GM18951 (cell line): ENCODE measurements around the gene TSPAN5.

Source experiments
- POLR2A ChIP-seq: IDR thresholded peaks from 4 replicates; pipeline ENCODE4 v1.6.1; 2011; ENCODE audit warnings: mild to moderate bottlenecking; ENCODE audit not compliant: insufficient read length, insufficient read depth; ENCODE audit errors: extremely low read depth
- in situ Hi-C: fragments of 300-500 bp; cut with MboI; formaldehyde crosslinking; loops from one replicate; pipeline ENCODE4 v1.12.0; 2022; ENCODE audit warnings: low sequenced_read_pairs, mixed read lengths, inconsistent platforms; ENCODE audit not compliant: unreplicated experiment

The TSPAN5 gene

DNA sequence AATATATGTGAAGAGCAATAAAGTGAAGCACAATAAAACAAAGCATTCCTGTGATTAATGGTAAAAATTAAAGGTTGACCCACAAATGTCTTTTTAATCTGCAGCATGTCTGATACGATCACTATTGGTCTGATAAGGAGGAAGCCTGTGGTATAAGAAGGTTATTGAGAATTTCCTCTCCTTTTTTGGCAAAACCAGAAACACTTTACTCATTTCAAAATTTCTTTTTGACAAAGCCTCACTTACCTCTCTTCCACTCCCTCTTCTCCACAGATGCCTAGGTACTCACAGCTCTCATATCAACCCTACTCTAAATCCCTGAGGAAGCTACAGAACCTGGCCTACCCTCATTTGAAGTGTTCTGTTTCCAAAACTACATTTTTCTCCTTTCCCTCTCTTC, 56.1 kb downstream of the TSPAN5 start:
- no peak for TF ChIP-seq POLR2A

DNA sequence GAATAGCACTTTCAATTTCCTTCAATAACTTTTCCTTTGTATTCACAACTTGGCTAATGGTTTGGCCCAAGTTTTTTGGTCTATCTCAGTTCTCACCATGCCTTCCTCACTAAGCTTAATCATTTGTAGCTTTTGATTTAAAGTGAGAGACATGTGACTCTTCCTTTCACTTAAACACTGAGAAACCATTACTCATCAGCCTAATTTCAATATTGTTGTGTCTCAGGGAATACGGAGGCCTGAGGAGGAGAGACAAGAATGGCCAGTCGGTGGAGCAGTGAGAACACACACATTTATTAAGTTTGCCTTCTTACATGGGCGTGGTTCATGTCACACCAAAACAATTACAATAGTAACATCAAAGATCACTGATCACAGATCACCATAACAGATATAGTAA, 56.7 kb downstream of the TSPAN5 start:
- no peak for TF ChIP-seq POLR2A
- in situ Hi-C loops = no loop called here

More for the DNA sequence above, 56.1 kb downstream of the TSPAN5 start:
- in situ Hi-C loops = no loop called here

DNA sequence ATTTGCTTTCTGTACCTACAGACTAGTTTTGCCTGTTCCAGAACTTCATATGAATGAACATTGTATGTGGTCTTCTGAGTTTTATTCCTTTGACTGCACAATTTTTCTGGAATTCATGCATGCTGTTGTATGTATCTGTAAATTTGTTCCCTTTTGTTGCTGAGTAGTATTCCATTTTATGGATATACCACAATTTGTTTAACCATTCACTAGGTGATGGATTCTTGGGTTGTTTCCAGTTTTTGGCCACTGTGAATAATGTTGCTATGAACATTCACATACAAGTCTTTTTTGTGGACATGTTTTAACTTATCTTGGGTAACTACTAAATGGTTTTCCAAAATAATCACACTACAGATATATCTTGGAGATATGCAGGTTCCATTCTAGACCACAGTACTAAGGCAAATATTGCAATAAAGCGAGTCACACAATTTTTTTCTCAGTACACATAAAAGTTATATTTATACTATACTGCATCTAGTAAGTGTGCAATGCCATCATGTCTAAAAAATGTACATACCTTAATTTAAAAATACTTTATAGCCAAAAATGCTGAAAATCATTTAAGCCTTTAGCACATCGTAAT, 58.7 kb downstream of the TSPAN5 start:
- in situ Hi-C loops = no loop called here
- no peak for TF ChIP-seq POLR2A

DNA sequence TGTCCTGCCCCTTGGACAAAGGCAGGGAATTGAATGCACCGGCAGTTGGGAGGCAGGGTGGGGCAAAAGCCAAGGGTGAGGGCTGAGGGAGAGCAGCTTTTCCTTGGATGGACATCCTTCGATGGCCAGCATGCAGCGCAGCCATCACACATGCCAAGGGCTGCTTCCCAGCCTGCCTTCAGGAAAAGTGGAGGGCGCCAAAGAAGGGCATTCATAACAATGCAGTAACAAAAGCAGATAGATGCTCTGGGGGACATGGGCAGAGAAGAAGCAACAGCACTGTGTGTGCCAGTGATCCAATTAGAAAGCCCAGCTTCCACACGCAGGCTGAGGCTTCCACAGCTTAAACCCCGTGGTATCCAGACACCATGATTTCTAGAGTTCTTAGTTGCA, 71.5 kb downstream of the TSPAN5 start:
- no peak for TF ChIP-seq POLR2A
- in situ Hi-C loops = no loop called here

DNA sequence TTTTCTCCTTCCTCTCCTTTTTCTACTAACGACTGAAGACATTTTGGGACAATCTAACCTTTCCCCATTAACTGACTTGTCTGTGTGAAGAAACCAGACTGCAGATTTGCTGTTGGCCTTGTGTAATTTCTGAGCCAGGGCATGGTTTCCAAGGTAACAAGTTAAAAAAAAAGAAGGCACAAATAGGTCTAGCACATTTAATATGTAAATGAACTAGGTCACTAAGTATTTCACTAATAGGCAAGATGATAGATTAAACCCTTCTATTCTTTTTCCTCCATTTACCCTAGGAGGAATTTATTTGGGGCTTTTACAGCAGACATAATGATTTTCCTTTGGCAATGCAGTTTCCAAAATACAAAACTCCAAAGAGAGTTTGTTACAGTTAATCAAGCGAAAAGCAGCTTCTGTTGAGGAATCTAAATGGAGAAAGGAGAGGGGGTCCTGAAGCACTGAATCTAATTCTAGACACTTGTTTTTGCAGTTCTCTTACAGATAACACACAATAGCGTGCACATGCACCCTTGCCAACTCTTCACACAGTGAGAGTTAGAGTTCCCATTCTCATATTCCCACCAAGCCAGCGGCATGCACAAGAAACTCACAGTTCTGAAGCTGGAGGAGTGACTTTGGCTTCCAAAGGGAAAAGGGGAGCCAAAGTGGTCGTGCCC, 72.0 kb downstream of the TSPAN5 start:
- in situ Hi-C loops = no loop called here
- no peak for TF ChIP-seq POLR2A

DNA sequence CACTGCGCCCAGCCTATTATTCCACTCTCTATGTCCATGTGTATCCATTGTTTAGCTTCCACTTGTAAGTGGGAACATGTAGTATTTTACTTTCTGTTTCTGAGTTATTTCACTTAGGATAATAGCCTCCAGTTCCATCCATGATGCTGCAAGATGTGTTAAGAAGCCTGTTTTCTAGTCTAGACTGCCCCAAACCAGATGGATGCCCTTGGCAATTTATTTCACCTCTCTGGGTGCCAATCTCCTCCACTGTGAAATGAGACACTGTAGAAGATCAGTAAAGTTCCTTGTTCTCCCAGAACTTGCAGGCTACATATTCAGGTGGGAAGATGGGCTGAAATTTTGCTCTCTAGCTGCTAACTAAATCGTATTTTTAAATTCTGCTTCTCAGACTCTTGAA, 72.8 kb downstream of the TSPAN5 start:
- in situ Hi-C loops = no loop called here
- TF ChIP-seq POLR2A = no peak

DNA sequence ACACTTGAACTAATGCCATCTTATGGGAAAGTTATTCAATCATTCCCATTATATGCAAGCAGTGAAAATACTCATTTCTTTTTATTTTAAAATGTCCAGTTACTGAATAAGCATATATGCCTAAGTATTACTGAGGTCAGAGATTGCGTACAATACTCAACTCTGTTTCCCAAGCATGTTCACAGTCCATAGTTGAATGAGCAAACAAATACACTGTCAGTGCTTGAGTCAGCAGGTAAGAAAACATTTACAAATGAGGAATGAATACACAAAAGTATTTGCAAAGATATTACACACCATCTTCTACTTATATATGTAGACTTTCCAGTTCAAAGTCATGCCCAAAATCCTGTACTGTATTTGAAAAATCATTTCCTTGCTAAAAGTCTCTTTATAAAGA, 74.1 kb downstream of the TSPAN5 start:
- TF ChIP-seq POLR2A = no peak

DNA sequence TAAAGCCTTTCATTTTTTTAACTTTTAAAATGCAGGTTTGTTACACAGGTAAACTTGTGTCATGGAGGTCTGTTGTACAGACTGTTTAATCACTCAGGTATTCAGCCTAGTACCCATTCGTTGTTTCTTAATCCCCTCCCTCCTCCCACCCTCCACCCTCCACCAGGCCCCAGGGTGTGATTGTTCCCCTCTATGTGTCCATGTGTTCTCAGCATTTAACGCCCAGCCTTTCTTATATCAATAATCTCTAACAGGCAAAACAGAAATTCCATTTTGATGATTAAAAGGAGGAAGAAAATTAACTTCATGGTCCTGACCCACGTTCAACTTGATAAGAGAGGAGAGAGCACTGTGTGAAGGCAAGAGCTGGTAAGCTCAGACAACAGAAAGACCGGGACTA, 75.1 kb downstream of the TSPAN5 start:
- TF ChIP-seq POLR2A = no peak
- in situ Hi-C loops = no loop called here

More for the DNA sequence above, 74.1 kb downstream of the TSPAN5 start:
- in situ Hi-C loops = no loop called here

DNA sequence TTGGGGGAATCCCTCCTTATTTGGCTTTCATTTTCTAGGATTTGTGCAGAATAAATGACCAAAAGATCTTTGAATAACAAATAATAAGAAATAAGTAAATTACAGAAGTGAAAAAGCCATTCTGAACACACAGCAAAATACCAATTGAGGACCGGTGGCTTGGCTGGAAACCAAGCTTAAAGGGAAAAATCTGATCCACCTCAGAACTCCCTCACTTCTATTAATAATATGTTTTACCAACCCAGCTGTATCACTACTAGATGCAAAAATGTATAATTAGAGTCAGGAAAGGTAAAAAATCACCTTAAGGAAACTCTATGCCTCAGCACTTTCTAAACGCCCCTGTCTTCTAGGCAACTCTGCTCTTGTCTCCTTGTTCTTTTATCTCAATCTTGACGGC, 77.3 kb downstream of the TSPAN5 start:
- in situ Hi-C loops = no loop called here
- no peak for TF ChIP-seq POLR2A

DNA sequence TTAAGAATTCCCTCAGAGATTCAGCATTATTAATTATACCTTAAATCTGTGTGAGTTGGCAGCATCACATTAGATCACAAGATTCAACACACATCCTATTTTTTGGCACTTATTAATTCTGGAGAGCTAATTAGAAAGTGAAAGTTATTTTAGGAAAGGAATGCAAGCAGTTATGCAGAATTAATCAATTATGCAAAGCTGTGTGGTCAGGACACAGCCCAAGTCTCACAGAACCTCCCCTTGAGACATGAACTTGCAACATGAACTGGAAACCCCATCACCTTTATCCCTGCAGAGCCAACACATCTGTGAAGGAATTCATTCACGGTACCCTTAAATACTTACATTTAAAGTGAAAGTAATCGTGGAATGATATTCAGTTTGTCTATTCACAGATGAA, 80.5 kb downstream of the TSPAN5 start:
- in situ Hi-C loops = no loop called here
- TF ChIP-seq POLR2A = no peak

DNA sequence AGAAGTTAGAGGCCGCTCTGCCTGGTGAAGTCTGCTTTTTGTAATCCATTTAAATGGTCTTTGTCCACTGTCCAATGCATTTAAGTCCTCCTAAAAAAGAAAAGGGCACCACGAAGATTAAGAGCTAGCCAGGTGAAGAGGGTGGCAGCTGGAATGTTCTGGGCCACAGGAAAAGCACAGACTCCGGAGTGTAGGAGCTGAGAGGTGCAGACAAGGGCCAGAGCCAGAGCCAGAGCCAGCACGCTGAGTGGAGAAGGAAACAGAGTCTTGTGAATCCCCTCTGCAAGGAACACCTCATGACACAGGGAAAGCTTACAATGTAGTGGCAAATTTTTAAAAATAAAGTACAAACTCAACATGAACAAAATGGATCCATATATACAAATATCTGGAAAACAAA, 83.6 kb downstream of the TSPAN5 start:
- no peak for TF ChIP-seq POLR2A
- in situ Hi-C loops = no loop called here

DNA sequence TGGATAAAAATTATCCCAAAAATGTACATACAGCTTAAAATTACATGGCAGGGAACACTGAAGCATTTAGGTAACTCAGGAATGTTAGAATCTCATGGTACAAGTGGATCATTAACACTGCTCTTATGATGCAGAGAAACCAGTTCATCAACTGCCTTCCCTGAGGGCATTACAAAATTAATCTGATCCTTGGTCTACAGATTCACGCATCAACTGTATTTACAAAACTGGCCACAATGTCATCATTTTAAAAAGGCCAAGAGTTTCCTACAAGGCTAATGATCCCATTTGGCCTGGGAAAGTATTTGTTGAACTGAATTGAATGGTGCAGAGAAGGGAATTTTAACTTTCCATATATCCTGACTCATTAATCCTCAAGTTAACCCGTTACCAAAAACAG, 84.6 kb downstream of the TSPAN5 start:
- in situ Hi-C loops = no loop called here

DNA sequence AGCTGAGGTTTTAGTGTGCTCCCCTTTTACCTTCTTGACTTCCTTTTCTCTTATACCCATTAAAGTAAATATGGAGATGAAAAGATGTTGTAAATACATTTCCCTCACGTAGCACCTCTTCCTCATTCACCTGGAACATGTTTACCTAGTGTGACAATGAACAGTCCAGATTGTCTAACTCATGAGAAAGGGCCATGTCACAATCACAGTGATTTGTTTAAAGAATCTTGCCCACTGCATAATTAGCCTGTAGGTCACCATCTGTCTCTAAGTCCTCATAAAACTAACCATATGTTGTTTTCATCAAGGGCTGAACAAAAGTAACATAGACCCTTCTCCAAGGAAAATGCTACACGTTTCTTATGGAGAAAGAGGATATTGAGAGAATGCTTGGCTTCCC, 85.7 kb downstream of the TSPAN5 start:
- TF ChIP-seq POLR2A = no peak
- in situ Hi-C loops = no loop called here

More for the DNA sequence above, 84.6 kb downstream of the TSPAN5 start:
- no peak for TF ChIP-seq POLR2A

DNA sequence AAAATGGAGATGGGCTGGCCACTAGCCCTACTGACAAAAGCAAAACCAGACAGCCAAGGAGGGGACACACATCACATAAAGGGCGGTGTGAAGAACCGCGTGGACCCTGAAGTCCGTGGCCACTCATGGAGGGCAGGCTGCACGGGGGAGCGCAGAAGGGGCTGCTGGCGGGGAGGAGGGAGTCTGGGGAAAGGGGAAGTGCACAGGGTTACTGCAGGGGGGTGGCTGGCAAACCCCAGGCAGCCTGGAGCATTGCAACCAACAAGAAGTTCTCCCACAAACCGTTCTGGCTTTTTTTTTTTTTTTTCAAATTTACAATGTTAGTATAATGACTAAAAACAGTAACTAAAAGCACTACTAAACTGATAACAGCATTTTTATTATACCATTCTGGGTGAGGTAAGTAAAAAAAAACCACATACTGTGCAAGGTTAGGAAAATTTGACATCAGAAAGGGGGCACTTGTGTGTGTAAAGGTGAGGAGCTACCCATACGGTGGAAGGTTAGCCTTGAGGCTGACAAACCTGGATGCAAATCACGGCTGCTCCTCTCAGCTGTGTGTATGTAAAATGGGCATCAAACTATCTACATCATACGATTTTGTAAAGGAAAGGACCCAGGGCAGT, 87.1 kb downstream of the TSPAN5 start:
- no peak for TF ChIP-seq POLR2A
- in situ Hi-C loops = no loop called here
